Erythroblast (primary cell): ENCODE data around the gene WDR90.

Experiments used
- GATA1 ChIP-seq: IDR thresholded peaks from 2 replicates; pipeline ENCODE4 v1.6.1; 2011; ENCODE audit warnings: low read depth, mild to moderate bottlenecking, control low read depth, low read length, moderate library complexity
- POLR2A ChIP-seq: IDR thresholded peaks from 2 replicates; pipeline ENCODE4 v1.6.1; 2011; ENCODE audit warnings: mild to moderate bottlenecking, low read length

- TF ChIP-seq POLR2A: no peak
- TF ChIP-seq GATA1: no peak
Observed at GRCh38 chr16:608019-608418, 41.1 kb upstream of the WDR90 start.
